MCF 10A (cell line): Measurements from ENCODE around the gene MAGEB3. TPM values are rescaled to one million over a fixed set of nuclear protein-coding genes. Genes with fewer than 3 reads are reported as not detected.

Experiments used
- BruUV-seq: library from RNA; stranded (reverse); fragments of 400-500 nt; replicated peaks from 2 replicates; lab custom pipeline; 2021; lab: Mats Ljungman, UMichigan
- CTCF ChIA-PET: fragments of 300-600 bp; sonication (Branson Sonifier 250); formaldehyde crosslinking; extraction: SDS; loops from one replicate; lab custom pipeline; 2021; ENCODE audit warnings: antibody characterized with exemption, inconsistent platforms; lab: Yijun Ruan, JAX
- POLR2A ChIA-PET: fragments of 300-600, 350-650 bp; sonication (Branson Sonifier 250); formaldehyde crosslinking; extraction: SDS; loops from one replicate; lab custom pipeline; 2020; ENCODE audit warnings: antibody characterized with exemption, inconsistent platforms; lab: Yijun Ruan, JAX
- DNase-seq: peaks from one replicate; pipeline ENCODE4 v3.0.0-alpha.2; 2018; ENCODE audit not compliant: unreplicated experiment
- H3K27ac Mint-ChIP-seq: one replicate; pipeline ENCODE4 v1.8.0; 2022; ENCODE audit warnings: mild to moderate bottlenecking, low read depth, mixed read lengths; ENCODE audit not compliant: unreplicated experiment
- H3K27me3 Mint-ChIP-seq: one replicate; pipeline ENCODE4 v1.8.0; 2022; ENCODE audit warnings: mixed read lengths; ENCODE audit not compliant: insufficient read depth, unreplicated experiment
- H3K36me3 Mint-ChIP-seq: one replicate; pipeline ENCODE4 v1.8.0; 2022; ENCODE audit warnings: mild to moderate bottlenecking, moderate library complexity, mixed read lengths; ENCODE audit not compliant: insufficient read depth, unreplicated experiment
- H3K4me1 Mint-ChIP-seq: one replicate; pipeline ENCODE4 v1.8.0; 2022; ENCODE audit warnings: mixed read lengths; ENCODE audit not compliant: insufficient read depth, unreplicated experiment
- H3K4me3 Mint-ChIP-seq: one replicate; pipeline ENCODE4 v1.8.0; 2022; ENCODE audit warnings: mild to moderate bottlenecking, moderate library complexity, mixed read lengths; ENCODE audit not compliant: unreplicated experiment
- H3K9me3 Mint-ChIP-seq: one replicate; pipeline ENCODE4 v1.8.0; 2022; ENCODE audit warnings: mixed read lengths; ENCODE audit not compliant: unreplicated experiment
- CTCF ChIP-seq: fragments of 200-600 bp; IDR thresholded peaks from one replicate; pipeline ENCODE4 v1.8.0; 2022; ENCODE audit warnings: antibody characterized with exemption, mild to moderate bottlenecking; ENCODE audit not compliant: unreplicated experiment
- intact Hi-C: fragments of 100-400 bp; cut with micrococcal nuclease; formaldehyde crosslinking; loops from 2 replicates; pipeline ENCODE4 v1.14.1; 2022
- total RNA-seq: library from RNA; stranded (reverse); gene quantifications from 2 replicates; pipeline ENCODE4 v1.2.3, GENCODE V29; 2022

MAGEB3 gene
- total RNA-seq, 1 experiment from 2014 or later, result not detected

- no TSS peak for BruUV-seq
- no peak for DNase-seq
- ChIA-PET CTCF (no interaction called here), POLR2A (no interaction called here)
- no peak within 1 kb of the TSS for H3K27ac Mint-ChIP-seq
- no peaks in the 10 kb centered on the region for H3K9me3 Mint-ChIP-seq
- no peaks in the 10 kb centered on the region for H3K36me3 Mint-ChIP-seq
- peaks cover 43% of the 10 kb centered on the region for H3K27me3 Mint-ChIP-seq
- no peak for TF ChIP-seq CTCF
- no peak within 1 kb of the TSS for H3K4me3 Mint-ChIP-seq
- no peaks in the 10 kb centered on the region for H3K4me1 Mint-ChIP-seq
- intact Hi-C loops, result no loop called here
Measured at GRCh38 chrX:30241724-30242415, 11.4 kb downstream of the MAGEB3 start, which contains the start of gene MAGEB4. Gene MAGEB4, plus strand, starts transcription at chrX:30242000. Its CDS starts 136 bp downstream, at chrX:30242136.

- no peak for TF ChIP-seq CTCF
- Mint-ChIP-seq H3K36me3 (no peaks in the 10 kb centered on the region), H3K27me3 (peaks cover 24% of the 10 kb centered on the region), H3K27ac (no peak within 1 kb of the TSS), H3K4me1 (no peaks in the 10 kb centered on the region), H3K9me3 (no peaks in the 10 kb centered on the region), H3K4me3 (no peak within 1 kb of the TSS)
- BruUV-seq, result no TSS peak
- ChIA-PET CTCF (interaction anchor here (0.6 kb wide), 1 partner anchor 837 kb away, joined by 3 read pairs; no protein-coding TSS in a partner anchor), POLR2A (no interaction called here)
- no peak for DNase-seq
- intact Hi-C loops, result no loop called here
Measured at GRCh38 chrX:30246769-30247489, 16.5 kb downstream of the MAGEB3 start, which contains the start of gene MAGEB1. Gene MAGEB1, plus strand, starts transcription at chrX:30247146. Its CDS starts 3,348 bp downstream, at chrX:30250494.

- H3K27ac Mint-ChIP-seq, result no peak overlapping the region
- no peaks in the 10 kb centered on the region for H3K36me3 Mint-ChIP-seq
- POLR2A ChIA-PET, result no interaction called here
- intact Hi-C loops, result no loop called here
- no peak for DNase-seq
- no peak overlapping the region for H3K4me3 Mint-ChIP-seq
- peaks cover 24% of the 10 kb centered on the region for H3K27me3 Mint-ChIP-seq
- CTCF ChIA-PET, result interaction anchor here (1.1 kb wide), 1 partner anchor 264 kb away, joined by 4 read pairs; no protein-coding TSS in a partner anchor
- no TSS peak for BruUV-seq
- H3K4me1 Mint-ChIP-seq, result no peaks in the 10 kb centered on the region
- no peak for TF ChIP-seq CTCF
- H3K9me3 Mint-ChIP-seq, result no peaks in the 10 kb centered on the region
Measured at GRCh38 chrX:30248854-30249253, 18.4 kb downstream of the MAGEB3 start.

- no peaks in the 10 kb centered on the region for H3K36me3 Mint-ChIP-seq
- no TSS peak for BruUV-seq
- no peaks in the 10 kb centered on the region for H3K4me1 Mint-ChIP-seq
- H3K9me3 Mint-ChIP-seq, result no peaks in the 10 kb centered on the region
- intact Hi-C loops, result no loop called here
- no peak for DNase-seq
- no peak overlapping the region for H3K27ac Mint-ChIP-seq
- ChIA-PET POLR2A (no interaction called here), CTCF (interaction anchor here (0.6 kb wide), 1 partner anchor 14 kb away, joined by 3 read pairs; no protein-coding TSS in a partner anchor)
- peaks cover 5% of the 10 kb centered on the region for H3K27me3 Mint-ChIP-seq
- no peak overlapping the region for H3K4me3 Mint-ChIP-seq
- no peak for TF ChIP-seq CTCF
Measured at GRCh38 chrX:30253257-30253656, 22.8 kb downstream of the MAGEB3 start.
